ENCODE data around the gene ITGA3. TPM values are rescaled to one million over a fixed set of nuclear protein-coding genes. Genes with fewer than 3 reads are reported as not detected.

ITGA3 gene
- total RNA-seq, 1 experiment from 2014 or later = 392 TPM

DNA sequence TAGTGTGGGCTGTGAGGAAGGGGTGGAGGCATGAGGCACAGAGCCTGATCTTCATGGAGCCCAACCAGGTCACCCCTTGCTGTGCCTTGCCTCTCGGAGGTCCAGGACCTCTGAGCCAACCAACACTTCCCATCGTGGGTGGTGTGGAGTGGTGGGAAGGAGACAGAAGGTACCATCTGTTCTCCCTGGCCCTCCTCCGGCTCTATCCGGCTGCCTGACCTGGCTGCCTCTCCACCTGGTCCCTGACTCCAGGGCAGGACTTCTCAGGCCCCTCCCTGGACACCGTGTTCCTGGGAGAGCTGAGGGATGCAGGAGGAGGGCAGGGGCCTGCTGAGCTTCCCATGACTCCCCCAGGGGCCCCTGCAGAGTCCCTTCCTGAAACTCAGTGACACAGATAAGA, 43.1 kb downstream of the ITGA3 start:
- POLR2A ChIA-PET = no interaction called here
- H3K79me2 ChIP-seq (ENCODE audit: insufficient read depth, low read length) = 0 out of 2 replicates have a peak, but pooled peaks cover 6% of the 10 kb centered on the region
- RAD21 ChIA-PET (ENCODE audit: low non-redundant PET in 1 of 2, low total read pairs in 2 of 2, uncharacterized antibody in 2 of 2, unreplicated experiment in 2 of 2) = no interaction called here
- no peaks in the 10 kb centered on the region for H3K27me3 ChIP-seq (ENCODE audit: insufficient read depth, low read length)
- no peak overlapping the region for H3K9ac ChIP-seq (ENCODE audit: low read length)
- TF ChIP-seq POLR2A (IDR thresholded peaks at IDR 0.05; ENCODE audit: borderline replicate concordance, extremely low read depth, insufficient read depth, insufficient read length) (no peak), REST (IDR thresholded peaks at IDR 0.05; ENCODE audit: low read depth) (no peak), EZH2 (IDR thresholded peaks at IDR 0.05) (no peak), CBX3 (IDR thresholded peaks at IDR 0.05; ENCODE audit: low read depth) (no peak), ZBTB33 (IDR thresholded peaks at IDR 0.05; ENCODE audit: extremely low read depth, insufficient replicate concordance, low read length) (no peak), SP1 (IDR thresholded peaks at IDR 0.05; ENCODE audit: low read depth) (no peak), ELF1 (IDR thresholded peaks at IDR 0.05; ENCODE audit: borderline replicate concordance, low read depth) (no peak), ZFX (IDR thresholded peaks at IDR 0.05) (no peak), EGR1 (IDR thresholded peaks at IDR 0.05; ENCODE audit: low read depth) (no peak), POLR2AphosphoS5 (IDR thresholded peaks at IDR 0.05; ENCODE audit: low read depth, low read length) (no peak), SRF (IDR thresholded peaks at IDR 0.05; ENCODE audit: low read depth) (no peak), CTCF (IDR thresholded peaks at IDR 0.05 in 2 of 3, conservative IDR thresholded peaks at IDR 0.05 in 1 of 3; ENCODE audit: borderline replicate concordance in 1 of 3, insufficient read depth in 1 of 3, low read depth in 2 of 3, low read length in 2 of 3) (no peak), RAD21 (IDR thresholded peaks at IDR 0.05; ENCODE audit: low read depth) (no peak), MAX (IDR thresholded peaks at IDR 0.05) (no peak), CEBPB (IDR thresholded peaks at IDR 0.05; ENCODE audit: low read depth) (no peak), YY1 (IDR thresholded peaks at IDR 0.05; ENCODE audit: extremely low read depth, insufficient replicate concordance, low read depth, low read length) (no peak)
- TF ChIP-seq, protein P1, sequence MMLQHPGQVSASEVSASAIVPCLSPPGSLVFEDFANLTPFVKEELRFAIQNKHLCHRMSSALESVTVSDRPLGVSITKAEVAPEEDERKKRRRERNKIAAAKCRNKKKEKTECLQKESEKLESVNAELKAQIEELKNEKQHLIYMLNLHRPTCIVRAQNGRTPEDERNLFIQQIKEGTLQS (IDR thresholded peaks at IDR 0.05) = no peak
- H3K4me1 ChIP-seq (ENCODE audit: control insufficient read depth in 1 of 2, insufficient read depth in 2 of 2, low read length in 2 of 2) = peaks cover 43 to 55% of the 10 kb centered on the region in 2 experiments
- no peaks in the 10 kb centered on the region for H3K9me2 ChIP-seq (ENCODE audit: insufficient read depth)
- no TSS peak for BruUV-seq (replicated peaks)
- no peak overlapping the region for H2AFZ ChIP-seq (ENCODE audit: low read depth, low read length, poor library complexity, severe bottlenecking)
- intact Hi-C loops (cut with micrococcal nuclease) = no loop called here
- no peak overlapping the region for H3K27ac ChIP-seq (ENCODE audit: low read depth, low read length)
- CTCF ChIA-PET = no interaction called here
- ATAC-seq = no peak
- no peak overlapping the region for H3K4me3 ChIP-seq (replicated peaks in 1 of 2; ENCODE audit: low read depth in 1 of 2, low read length in 2 of 2)
- no peak for DNase-seq (ENCODE audit: low read depth, low spot score)
- H4K20me1 ChIP-seq (ENCODE audit: insufficient read depth) = no peaks in the 10 kb centered on the region
- peaks cover 0 to 7% of the 10 kb centered on the region in 2 experiments; a peak in 2 of 4 replicates for H3K36me3 ChIP-seq (ENCODE audit: control insufficient read depth in 1 of 2, insufficient read depth in 2 of 2, low read length in 2 of 2)
- no peaks in the 10 kb centered on the region for H3K9me3 ChIP-seq (ENCODE audit: control insufficient read depth in 1 of 2, insufficient read depth in 1 of 2, low read depth in 1 of 2, low read length in 2 of 2)
- no peak overlapping the region for H3K4me2 ChIP-seq (ENCODE audit: low read length)
